SK-N-SH (cell line): Measurements from ENCODE around the gene TRIL.

Source experiments
- FOXM1 ChIP-seq: IDR thresholded peaks from 2 replicates; pipeline ENCODE4 v1.4.0; 2012; ENCODE audit warnings: low read depth, mild to moderate bottlenecking
- REST ChIP-seq: IDR thresholded peaks from 2 replicates; pipeline ENCODE4 v1.6.1; 2012; ENCODE audit warnings: mild to moderate bottlenecking, low read depth, low read length, moderate library complexity

GRCh38 chr7:28942168-28942567 lies 16.0 kb downstream of the TRIL start:
- no peak for TF ChIP-seq FOXM1
- TF ChIP-seq REST: no peak
